NCI-H1694 treated with DMSO at 0.1 percent for 48 hours (cell line): Measurements from ENCODE around the gene RPS10.
"Not testable (repeated sequence)": the region's sequence is repeated elsewhere in the genome, so short reads cannot be mapped to it uniquely, and the experiment has no call there.

ENCODE experiments used
- DNase-seq: peaks from one replicate; lab custom pipeline; 2025; lab: John Stamatoyannopoulos, UW

RPS10 gene

DNA sequence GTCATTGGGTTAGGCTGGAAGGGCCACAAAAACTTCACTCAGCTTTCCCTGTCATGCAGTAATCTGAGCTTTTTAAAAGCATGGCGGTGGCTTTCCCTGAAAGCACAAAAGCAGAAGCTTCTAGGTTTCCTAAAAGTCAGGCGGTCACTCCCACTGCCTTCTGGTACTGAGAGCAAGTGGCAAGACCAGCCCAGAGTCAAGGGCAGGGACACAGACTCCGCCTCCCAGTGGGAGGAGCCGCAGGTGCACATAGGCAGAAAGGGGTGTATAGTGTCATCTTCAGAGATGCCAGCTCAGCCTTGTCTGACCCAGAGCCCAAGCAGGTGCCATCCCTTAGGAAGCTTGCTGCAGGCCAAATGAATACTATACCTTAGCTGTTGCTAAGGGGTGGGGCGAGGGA lies 22.0 kb upstream of the RPS10 start:
- DNase-seq, result no peak

GRCh38 chr6:34447386-34447785 lies 21.5 kb upstream of the RPS10 start:
- DNase-seq, result no peak

DNA sequence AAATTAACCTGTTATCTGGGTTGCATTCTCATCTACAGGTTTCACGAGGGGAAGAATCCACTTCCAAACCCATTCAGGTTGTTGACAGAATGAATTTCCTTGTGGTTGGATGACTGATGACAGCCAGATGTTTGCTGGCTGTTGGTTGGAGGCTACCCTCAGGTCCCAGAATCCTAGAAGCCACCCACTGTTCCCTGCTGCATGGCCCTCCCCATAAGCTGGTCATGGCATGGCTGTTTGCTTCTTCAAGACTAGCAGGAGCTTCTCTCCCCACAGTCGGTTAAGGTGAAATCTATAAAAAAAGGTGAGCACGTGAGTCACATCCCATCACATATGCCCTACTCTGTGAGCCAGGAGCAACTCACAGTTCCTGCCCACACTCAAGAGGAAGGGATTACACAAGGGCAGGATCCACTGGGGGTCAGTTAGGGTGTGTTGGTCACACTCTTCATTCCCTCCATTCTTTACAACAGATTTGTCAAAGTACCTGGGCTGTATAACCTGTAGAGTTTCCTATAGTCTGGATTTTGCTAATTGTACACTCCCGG lies 19.5 kb upstream of the RPS10 start:
- no peak for DNase-seq

GRCh38 chr6:34441526-34441925 lies 15.7 kb upstream of the RPS10 start:
- DNase-seq, result no peak

DNA sequence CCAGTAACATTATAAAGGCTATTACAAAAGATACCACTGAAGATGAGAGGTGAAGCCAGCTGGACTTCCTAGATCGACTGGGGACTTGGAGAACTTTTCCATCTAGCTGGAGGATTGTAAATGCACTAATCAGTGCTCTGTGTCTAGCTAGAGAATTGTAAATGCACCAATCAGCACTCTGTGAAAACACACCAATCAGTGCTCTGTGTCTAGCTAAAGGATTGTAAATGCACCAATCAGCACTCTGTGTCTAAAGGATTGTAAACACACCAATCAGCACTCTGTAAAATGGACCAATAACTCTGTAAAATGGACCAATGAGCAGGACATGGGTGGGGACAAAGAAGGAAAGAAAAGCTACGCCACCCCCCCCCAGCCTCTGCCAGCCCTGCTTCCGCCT lies 13.6 kb upstream of the RPS10 start:
- DNase-seq, result no peak

DNA sequence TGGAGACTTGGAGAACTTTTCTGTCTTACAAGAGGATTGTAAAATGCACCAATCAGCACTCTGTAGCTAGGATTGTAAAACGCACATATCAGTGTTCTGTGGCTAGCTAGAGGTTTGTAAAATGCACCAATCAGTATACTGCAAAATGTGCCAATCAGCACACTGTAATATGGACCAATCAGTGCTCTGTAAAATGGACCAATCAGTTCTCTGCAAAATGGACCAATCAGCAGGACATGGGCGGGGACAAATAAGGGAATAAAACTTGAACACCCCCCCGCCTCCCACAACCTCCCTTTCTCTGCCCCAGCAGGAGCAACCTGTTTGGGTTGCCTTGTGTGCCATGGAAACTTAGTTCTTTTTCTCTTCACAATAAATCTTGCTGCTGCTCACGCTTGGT lies 12.8 kb upstream of the RPS10 start:
- DNase-seq, result no peak

- no peak for DNase-seq
These were observed 11.7 kb upstream of the RPS10 start for GRCh38 chr6:34437644-34437970.

DNA sequence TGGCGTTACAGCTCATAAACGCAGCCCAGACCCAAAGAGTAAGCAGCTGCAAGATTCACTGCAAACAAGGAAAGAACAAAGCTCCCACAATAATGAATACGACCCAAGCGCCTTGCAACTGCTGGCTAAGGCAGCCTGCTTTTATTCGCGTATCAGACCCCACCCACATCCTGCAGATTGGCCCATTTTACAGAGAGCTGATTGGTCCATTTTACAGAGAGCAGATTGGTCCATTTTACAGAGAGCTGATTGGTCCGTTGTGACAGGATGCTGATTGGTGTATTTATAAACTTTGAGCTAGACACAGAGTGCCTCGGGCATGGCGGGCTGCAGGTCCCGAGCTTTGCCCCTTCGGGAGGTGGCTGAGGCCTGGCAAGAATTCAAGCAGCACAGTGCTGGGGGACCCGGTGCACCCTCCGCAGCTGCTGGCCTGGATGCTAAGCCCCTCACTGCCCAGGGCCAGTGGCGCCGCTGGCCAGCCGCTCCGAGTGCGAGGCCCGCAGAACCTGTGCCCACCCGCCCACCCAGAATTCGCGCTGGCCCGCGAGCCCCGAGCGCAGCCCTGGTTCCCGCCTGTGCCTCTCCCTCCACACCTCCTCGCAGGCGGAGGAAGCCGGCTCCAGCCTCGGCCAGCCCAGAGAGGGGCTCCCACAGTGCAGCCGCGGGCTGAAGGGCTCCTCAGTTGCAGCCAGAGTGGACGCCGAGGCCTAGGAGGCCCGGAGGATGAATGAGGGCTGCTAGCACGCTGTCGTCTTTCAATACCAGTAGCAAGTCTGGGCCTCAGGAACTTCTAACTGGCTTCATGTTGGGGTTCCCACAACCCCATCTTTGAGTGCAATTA lies 11.2 kb upstream of the RPS10 start:
- no peak for DNase-seq

DNA sequence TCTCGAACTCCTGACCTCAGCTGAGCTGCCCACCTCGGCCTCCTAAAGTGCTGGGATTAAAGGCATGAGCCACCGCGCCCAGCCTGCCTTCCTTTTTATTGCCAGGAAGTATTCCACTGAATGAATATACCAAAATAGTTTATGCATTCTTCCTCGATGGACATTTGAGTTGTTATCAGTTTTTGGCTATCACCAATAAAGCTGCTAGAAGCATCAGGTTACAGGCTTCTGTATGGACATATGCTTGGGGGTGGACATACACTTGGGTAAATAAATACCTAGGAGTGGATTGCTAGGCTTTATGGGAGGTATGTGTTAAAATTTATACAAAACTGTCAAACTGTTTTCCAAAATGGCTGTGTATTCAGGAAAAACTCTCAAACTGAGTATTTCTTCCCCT lies 10.0 kb upstream of the RPS10 start:
- DNase-seq, result no peak

DNA sequence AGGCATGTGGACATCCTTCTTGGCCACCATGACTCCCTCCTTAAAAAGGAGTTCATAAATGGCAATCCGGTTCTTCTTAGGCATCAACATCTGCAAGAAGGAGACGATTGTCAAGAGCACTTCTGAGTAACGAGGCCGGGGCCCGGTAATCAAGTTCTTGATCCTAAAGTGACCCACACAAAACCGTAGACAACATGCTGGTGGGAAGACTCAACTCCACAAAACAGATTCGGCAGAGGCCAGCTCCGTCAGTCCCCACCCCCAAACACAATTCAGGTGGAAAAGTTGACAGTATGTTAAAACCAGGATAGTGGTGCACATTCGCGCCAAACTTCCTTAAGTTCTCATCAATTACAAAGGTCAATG lies 754 bp downstream of the RPS10 start:
- DNase-seq, result no peak

- DNase-seq, result no peak
These were observed 1.4 kb downstream of the RPS10 start for GRCh38 chr6:34424200-34425131.

DNA sequence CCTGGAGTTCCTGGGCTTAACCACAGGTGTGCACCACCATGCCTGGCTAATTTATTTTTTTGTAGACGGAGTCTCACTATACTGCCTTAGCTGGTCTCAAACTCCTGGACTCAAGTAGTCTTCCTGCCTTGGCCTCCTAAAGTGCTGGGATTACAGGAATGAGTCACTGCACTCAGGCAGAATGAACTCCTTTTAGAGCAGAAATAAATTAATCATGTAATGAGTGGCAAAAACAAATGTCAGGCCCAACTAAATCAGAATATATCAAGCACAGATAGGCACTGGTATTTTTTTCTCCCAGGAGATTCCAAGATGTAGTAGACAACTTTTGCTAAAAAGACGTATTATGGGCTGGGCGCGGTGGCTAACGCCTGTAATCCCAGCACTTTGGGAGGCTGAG lies 2.6 kb downstream of the RPS10 start:
- no peak for DNase-seq

DNA sequence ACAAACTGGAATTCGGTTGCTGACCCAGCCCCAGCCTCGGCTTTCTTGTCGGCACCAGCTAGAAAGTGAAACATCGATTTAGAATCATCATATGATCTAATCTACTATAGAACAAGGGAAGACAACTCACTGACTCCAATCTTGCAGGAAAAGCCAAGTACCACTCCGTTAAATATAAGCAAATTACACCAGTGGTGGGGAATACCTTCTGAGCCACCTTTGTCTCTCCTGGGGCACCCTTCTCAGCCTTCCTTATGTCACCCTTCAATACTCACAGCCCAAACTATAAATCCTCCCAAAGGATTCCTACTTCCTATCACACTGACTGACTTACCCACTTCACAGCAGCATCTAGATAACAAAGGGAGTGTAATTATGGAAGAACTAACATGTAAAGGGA lies 7.5 kb downstream of the RPS10 start:
- DNase-seq, result no peak

DNA sequence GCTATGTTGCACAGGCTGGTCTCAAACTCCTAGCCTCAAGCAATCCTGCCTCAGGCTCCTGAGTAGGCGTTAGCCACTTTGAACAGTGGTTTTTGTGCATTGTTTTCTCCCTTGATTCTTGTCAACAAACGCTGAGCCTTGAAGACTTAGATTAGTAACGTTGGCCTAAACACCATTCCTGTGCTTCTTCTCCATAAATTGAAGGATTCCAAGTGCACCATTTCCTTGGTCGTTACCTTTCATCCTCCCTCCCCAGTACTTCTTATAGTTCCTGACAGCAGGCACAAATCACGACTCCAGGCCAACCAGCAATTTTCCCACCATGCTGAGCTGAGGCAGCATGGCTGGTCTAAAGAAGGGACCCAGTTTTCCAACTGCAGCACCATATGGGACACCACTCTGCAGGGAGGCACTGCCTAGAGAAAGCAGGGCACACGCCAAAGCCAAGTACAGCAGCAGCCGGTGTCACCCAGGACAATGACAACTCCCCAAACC lies 8.9 kb downstream of the RPS10 start:
- DNase-seq, result no peak

DNA sequence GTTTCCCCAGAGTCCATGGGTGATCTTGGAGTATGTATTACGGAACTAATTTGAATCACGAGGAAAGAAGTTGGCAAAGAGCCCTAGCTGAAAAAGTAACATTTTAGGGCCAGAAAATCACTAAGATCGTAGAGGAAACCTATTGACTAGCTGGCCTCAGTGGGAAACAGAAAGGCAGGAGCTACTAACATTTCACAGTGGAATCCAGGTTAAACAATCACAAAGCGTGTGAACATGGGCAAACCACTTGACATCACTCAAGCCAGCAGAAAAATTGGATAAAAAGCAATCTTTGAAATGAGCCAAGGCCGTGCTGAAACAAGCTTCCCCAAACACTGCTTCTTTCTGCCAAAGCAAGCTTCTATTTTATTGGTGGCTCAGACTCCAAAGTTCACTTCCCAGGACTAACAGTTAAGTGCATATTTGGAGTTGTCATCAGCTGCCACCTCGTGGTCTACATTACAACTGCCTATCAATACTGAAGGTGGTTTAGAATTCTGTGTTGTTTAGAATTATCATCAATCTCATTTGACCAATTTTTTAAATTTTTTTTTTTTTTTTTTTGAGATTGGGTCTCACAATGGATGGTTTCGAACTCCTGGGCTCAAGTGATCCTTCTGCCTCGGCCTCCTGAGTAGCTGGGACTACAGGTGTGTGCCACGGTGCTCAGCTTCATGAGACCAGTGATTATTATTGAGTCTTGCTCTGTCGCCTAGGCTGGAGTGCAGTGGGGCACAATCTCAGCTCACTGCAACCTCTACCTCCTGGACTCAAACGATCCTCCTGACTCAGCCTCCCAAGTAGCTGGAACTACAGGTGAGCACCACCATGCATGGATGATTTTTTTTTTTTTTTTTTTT lies 10.6 kb downstream of the RPS10 start:
- DNase-seq, result peak; percentile 71

DNA sequence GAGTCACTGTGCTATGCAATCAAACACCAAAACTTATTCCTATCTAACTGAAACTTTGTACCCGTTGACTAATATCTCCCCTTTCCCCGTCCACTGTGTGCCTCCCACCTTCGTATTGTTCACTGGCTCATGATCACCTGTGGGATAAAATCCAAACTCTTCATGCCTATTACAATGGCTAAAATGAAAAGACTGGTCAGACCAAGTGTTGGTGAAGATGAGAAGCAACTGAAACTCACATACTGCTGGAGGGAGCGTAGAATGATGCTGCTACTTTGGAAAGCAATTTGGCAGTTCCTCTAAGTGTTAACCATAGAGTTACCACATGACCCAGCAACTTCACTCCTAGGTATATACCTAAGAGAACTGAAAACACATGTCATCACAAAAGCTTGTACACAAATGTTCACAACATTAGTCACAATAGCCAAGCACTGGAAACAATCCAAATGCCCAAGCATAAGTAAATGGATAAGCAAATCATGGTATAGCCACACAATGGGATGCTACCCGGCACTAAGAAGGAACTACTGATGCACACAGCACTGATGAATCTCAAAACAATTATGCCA lies 13.1 kb downstream of the RPS10 start:
- no peak for DNase-seq

DNA sequence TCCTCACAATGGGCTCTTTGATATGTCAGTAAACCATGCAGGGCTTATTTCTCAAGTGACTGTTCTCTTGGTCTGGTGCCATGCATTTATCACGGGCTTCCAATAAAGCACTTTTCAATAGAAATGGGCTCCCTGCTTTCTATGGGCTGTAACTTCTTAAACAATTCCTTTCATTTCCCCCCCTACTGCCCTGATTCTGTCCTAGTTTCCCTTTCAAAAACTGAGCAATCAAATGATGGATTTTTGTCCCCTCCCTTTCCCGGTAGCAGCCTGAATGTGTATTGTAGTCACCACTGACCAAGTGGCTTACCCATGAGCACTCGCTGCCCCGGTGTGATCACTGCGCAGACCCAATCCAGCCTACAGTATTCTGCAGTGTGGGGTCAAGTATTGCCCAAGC lies 13.9 kb downstream of the RPS10 start:
- DNase-seq, result no peak

GRCh38 chr6:34407915-34408314 lies 18.0 kb downstream of the RPS10 start:
- DNase-seq, result not testable (repeated sequence)

- DNase-seq, result no peak
These were observed 29.4 kb downstream of the RPS10 start for GRCh38 chr6:34396518-34396917.

DNA sequence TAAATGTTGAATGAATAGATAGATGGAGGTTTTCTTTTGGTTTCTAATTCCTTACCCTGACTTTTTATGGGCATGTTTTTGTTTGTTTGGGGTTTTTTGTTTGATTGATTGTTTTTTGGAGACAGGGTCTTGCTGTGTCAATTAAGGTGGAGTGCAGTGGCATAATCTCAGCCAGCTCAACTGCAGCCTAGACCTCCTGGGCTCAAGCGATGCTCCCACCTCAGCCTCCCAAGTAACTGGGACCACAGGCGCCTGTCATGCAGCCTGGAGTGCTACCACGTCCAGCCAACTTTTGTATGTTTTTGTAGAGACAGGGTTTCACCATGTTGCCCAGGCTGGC lies 31.9 kb downstream of the RPS10 start:
- no peak for DNase-seq

DNA sequence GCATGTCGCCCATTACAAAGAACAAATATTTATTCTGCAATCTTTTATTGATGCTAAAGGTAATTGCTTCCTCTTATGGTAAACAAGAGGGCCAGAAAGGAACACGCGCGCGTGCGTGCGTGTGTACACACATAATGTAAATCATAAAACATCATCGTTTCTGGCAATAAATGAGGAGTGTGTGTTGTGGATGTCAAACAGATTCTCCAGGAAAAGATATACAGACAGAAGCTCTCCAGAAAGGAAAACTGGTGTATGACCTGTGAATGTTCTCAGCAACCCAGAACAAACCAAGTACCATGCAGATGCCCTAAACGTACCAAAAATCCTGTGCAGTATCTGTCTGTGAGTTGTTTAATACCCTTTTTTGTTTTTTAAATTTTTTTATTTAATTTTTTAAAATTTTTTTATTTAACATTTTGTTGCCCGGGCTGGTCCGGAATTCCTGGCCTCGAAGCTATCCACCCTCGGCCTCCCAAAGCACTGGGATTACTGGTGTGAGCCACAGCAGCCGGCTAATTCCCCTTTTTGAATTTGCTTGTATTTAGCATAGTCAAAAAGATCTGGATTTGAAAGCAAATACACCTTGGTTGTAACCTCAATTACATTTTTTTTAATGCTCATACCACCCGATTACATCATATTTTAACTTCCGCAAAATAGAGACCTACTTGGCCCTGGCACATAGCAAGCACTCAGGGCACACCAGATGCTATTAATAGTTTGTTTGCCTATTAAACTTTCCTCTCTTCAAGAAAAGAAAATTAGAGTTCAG lies 32.5 kb downstream of the RPS10 start:
- DNase-seq, result no peak
